Hindlimb muscle (tissue), 1 donor: ENCODE results near the gene GATB. TPM values are rescaled to one million over a fixed set of nuclear protein-coding genes. Genes with fewer than 3 reads are reported as not detected.

Experiments
- DNase-seq: peaks from one replicate; pipeline ENCODE4 v3.0.0-alpha.2; 2013
- polyA plus RNA-seq: library from polyadenylated mRNA; unstranded; fragments of 120-200 nt; gene quantifications from one replicate; pipeline ENCODE4 v1.2.1, GENCODE V29; 2013; ENCODE audit not compliant: insufficient read length

The GATB gene
- polyA plus RNA-seq, 1 donor, result 25.6 TPM

DNA sequence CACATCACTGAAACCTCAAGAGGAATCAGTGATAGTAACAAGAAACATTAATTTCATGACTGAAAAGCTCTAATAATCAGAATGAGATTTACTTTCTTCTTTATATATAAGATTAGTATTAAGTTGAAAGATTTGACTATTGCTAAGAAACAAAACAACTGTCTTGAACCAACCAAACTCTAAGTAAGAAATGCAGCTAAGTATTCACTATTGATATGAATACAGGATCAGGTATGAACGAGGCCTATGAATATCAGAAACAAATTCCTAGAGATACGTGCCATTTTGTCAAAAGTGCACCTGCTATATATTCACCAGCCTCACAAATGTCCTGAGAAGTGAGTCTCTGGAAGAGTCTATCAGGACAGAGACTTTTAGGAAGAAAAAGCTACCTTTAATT lies 32.1 kb downstream of the GATB start:
- DNase-seq, result no peak

DNA sequence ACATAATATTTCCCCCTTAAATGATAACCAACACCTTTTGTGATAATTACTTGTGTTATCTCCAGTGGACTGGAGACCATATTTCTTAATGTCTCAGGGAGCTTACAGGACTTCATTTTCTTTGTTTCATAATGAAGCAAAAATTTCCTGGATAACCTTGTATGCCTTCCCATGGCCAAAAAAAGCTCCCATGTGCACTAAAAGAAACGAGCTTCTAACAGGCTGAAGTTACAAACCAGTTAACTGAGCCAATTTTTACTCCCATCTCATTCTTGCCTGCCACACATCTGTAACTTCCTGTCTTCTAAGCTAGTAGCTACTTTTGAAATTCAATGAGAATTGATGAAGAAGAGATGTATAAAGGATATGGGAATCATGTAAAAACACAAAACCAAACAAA lies 32.8 kb downstream of the GATB start:
- DNase-seq, result no peak

DNA sequence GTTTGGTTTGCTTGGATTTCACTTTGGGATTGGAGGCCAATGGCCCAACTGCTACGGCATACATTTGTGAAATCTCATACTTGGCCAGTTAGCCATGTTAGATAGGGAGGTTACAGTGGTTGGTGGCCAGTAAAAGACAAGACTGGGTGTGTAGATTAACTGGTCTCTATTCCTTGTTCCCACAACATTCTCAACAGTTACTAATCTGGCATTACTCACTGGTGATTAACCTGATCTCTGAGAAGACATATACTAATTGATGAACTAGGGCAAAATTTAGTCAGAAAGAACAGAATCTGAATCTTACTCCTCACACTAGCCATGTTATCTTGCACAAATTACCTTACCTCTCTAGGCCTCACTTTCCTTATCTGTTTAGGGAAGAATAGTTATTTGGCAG lies 33.4 kb downstream of the GATB start:
- DNase-seq, result no peak

DNA sequence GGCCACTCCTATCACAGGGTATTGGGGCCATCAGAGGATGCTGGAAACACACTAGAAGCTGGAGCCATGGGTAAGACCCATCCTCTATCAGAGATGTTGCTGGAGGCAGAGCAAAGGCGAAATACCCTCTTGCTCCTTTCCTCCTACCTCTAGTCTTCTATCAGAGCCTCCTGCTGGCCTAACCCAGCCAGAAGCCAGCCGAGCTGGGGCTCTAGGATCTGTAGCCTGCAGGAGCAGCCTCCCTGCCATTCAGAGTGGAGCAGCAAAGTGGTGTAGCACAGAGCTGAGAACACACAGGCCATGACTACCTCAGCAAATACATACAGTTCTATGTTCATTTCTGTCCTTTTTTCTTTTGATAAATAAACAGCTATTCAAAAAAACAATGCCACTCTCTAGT lies 35.7 kb downstream of the GATB start:
- DNase-seq, result no peak

DNA sequence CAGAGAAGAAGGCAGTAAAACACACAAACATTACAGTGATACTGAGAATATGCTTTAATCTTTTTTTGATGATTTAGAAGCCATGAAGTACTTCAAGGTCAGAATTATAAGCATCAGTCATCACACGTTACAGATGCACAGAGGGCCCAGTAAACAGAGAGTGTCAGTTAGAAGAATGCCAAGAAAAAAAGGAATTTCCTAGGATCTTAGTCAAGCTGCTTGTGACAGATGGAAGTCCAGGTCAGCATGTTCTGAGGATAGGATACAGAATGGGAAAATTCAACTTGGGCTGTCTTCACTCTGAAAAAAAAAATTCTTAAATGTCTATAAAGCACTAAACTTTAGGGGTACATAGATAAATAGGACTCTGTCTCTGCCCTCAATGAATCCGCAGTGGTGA lies 38.9 kb downstream of the GATB start:
- no peak for DNase-seq

DNA sequence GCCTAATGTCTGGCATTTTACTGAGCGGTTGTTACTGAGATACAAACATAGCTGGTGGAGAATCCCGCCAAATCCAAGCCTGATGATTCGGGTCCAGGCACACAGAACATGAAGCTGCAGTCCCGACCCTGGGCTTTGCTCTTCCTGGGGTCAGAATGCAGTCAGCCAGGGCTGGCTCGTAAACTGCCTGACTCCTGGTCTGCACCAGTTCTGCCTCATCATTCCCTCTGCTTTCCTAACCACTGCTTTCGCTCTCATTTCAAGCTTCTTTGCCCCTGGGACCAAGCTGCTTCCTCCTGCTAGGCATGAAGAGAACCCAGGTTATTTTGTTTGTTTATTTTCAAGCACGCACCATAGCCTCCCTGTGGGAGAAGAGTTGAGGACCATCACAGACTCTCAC lies 39.3 kb downstream of the GATB start:
- peak; percentile 17 for DNase-seq

DNA sequence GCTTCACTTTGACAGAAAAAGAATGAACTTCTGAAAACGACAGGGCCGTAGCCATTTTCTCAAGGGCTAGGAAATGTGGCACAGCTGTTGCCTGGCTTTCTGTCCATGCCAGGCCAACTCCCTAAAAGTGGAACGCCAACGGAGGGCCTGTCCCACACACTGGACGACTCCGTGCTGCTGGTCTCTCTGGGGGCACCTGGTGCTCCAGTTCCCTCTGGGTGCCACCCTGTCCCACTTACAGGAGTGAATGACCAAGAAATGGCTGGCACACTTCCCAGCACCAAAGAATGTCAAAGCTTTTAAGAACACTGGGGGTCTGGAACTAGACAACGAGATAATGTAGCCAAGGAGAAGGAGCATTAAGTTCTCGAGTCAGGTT lies 40.9 kb downstream of the GATB start:
- no peak for DNase-seq

DNA sequence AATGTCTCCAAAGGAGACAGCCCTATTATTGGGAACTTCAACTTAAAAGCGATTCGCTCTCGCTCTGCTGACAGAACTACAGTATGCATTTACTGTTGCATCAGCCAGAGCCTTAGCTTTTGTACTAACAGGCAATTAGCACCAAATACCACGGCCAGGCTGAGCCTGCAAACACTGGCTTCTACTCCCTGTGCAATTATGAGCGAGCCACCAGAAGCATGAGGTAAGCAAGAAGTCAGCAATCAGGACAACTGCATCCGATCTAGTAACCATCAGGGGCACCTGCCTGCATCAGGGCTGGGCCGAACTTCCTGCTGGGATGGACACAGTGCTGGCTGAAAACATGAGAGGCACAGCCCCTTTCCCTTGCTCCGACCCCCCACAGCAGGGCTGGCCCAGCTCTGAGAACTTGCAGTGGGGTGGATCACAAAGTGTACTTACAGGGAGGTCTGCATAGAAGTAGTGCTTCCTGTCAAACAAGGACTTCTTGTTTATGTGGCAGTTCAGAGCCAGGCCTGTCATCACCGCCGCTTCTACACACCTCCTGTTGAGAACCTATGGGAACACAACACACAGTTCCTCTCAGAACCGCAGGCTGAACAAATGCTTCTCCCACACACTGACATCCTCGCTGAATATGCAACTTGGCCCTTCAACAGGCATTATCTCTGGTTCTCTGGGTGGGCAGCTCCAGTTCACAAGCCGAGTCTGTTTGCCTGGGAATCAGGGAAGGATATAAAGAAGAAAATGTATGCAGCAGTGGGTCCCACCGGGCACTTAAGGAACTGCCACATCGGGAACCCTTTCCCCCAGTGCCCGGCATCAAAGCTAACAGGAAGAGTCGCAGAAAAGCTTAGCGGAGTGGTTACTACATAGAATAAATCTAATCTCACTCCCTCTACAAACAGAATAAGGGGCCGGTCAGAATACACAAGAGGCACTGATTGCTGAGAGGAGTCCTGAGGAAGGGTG lies 41.5 kb downstream of the GATB start:
- no peak for DNase-seq

DNA sequence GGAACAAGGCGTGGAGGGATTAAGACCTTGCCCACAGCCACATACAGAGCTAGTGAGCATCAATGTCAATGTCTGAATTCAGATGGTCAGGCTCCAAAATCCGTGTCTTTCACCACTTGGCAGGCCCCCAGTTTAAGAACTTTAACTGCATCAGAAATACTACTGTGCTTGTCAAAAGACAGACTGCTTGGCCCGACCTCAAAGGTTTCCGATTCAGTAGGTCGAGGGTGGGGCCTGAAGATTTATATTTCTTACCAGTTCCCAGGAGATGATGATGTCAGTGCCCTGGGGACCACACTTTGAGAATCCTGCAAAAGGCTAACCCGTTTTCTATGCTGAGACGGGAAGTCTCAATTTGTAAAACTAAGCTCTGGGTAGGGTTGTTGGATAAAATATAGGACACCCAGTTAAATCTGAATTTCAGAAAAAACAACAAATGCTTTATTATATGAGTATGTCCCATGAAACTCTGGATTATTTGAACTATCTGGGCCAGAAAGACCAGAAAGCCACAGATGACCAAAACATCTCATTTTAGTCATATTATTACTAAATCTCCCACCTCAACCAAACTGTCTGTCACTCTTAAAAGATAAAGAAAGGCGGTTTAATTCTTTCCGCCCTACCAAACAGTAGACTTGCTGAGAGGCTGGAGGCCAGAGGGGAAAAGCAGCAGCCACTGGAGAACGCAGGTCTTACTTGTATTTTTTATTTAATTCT lies 42.7 kb downstream of the GATB start:
- no peak for DNase-seq

DNA sequence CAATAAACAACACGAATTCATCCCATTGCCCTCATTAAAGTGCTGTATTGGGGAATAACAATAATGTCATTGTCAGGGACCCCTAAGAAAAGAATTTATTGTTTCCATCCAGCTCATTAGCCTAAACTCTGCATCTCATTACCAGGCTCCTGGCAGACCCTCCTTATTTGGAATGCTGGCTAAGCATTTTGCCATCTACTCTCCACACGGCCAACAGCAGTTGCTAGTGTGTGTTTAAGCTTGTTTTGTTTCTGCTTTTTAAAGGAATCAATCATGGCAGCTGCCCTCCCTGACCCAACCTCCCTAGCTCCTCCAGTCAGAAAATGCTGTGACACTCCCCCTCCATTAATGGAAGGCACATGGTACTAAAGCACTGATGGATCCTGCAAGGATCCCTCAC lies 43.5 kb downstream of the GATB start:
- no peak for DNase-seq

DNA sequence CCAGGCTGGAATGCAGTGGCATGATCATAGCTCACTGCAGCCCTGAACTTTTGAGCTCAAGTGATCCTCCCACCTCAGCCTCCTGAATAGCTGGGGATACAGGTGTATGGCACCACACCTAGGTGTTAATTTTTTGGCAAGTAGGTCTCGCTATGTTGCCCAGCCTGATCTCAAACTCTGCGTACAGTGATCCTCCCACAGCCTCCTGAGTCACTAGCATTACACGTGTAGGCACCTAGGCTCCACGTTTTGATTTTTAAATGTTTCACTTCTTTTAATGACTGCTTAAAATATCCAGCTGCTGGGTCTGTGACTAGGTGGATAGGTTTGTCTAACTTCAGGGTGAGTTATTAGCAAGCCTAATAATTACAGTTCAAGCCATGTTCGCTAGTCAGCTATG lies 44.5 kb downstream of the GATB start:
- no peak for DNase-seq

DNA sequence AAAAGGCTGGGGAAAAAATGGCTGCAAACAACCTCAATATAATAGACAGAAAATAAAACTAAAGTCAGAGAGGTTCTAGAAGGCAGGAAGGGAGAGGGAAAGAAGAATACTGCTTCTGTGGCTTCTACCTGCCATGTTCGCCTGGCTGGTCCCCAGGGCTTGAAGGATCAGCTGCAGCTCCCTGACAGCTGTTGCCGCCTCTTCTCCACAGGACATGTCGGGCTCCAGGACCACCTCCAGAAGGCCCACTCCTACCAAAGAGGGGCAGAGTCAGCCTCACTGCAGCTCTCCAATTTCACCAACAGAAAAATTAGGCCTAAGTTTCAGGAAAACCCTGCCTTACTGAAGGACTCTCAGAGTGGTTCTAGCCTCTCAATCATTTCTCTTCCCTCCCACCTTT lies 44.9 kb downstream of the GATB start:
- no peak for DNase-seq

DNA sequence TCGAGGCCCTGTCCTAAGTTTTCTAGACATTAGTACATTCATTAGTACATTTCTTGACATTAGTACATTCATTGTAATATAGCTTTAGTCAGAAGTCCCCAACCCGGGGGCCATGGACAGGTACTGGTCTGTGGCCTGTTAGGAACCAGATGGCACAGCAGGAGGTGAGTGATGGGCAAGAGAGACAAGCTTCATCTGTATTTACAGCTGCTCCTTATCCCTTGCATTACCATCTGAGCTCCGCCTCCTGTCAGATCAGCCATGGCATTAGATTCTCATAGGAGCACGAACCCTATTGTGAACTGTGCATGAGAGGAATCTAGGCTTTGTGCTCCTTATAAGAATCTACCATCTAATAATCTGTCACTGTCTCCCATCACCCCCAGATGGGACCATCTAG lies 48.0 kb downstream of the GATB start:
- no peak for DNase-seq

DNA sequence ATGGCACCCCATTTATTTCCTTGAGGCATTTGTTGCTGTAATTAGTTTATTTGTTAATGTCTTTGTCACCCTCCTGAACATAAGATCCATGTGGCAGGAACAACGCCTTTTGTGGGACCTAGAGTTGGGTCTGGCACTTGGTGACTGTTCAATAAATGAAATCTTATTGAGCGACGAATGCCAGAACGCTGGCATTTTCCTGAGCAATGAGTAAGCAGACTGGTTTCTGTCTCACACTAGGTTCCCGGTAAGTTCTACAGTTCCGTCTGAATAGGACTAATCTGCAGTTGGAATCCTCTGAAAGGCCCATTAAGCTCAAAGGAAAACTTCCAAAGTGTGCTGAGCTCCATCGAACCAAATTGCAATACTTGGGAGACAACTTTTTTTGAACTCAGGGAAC lies 49.2 kb downstream of the GATB start:
- no peak for DNase-seq

DNA sequence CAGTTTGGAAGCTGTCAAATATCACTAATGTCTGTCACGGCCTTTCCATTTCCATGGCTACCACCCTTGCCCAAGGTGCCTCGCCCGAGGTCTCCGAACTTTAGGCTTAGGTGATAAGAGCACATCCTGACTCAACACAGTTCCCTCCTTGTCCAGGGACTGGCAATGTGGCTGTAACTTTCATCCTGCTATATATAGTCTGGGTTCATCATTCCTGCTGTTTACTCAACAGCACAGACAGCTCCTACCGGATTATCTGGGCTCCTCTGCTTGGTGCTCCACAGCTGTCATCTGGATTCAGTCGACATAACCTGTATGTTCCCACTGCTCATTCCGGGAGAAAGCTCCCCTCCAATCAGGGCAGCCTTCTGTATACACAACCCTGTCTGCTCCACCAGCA lies 51.2 kb downstream of the GATB start:
- no peak for DNase-seq

DNA sequence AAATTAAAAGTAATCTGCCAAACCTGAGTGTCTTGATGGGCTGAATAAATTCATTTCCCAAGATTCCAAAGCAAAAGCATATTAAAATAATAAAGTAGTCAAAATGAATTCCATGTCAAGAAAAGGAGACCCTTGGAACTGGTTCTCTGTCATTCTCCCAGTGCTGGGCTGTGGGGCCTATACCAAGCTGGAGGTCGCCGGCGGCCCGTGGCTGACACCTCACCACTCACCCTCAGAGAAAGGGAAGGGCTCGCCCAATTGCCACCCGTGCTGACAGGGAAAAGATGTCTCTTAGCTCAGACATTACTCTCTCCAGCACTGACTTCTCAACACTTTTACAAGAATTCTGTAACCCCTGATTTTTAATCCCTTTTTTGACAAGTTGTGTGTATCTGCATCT lies 51.7 kb downstream of the GATB start:
- DNase-seq, result no peak

DNA sequence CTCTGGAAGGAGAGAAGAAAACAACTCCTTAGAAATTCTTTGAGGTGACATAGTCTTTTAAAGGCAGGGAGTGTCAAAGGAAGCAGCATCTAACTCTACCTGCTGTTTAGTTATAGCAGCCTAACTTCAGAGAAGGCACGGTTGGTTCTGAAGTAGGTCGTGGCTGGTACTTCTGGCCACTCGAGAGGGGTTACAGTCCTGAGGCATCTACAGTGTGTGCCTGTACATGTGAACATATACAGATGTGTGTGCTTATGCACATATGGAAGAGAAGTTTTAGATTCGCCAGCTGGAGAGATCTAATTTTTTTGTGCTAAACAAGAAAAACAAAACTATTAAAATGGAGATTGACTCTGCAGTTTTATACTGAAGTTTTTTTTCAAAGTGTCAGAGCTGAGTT lies 52.7 kb downstream of the GATB start:
- DNase-seq, result no peak

DNA sequence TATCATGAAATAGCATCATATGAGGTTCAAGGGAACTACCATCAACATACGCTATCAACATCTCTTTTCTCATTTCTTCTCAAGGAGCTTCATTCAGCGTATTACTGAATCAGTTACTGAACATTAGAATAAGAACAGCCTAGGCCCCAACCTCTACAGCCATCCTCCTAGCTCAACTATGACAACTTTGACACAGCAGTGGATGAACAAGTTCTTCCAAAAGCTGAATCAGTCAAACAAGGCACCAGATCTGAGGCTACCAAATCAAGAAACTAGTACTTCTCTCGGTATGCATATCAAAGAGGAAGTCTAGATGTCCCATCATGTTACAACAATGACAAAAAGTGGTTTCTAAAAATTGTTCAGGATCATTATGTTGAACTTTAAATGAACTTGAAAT lies 57.4 kb downstream of the GATB start:
- no peak for DNase-seq

DNA sequence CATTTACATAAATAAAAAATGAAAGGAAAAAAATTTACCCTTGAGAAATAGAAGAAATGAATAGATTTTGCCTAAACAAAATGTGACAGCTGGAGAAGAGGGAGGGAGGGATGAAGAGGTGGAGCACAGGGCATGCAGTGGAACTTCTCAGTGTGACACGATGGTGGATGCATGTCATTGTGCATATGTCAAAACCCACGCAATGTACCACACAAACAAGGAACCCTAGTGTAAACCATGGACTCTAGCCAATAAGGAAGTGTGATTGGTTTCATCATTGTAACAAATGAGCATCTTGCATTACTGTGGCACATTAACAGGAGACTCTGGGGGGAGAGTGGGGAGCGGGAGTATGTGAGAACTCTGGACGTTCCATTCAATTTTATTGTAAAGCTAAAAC lies 58.6 kb downstream of the GATB start:
- no peak for DNase-seq

DNA sequence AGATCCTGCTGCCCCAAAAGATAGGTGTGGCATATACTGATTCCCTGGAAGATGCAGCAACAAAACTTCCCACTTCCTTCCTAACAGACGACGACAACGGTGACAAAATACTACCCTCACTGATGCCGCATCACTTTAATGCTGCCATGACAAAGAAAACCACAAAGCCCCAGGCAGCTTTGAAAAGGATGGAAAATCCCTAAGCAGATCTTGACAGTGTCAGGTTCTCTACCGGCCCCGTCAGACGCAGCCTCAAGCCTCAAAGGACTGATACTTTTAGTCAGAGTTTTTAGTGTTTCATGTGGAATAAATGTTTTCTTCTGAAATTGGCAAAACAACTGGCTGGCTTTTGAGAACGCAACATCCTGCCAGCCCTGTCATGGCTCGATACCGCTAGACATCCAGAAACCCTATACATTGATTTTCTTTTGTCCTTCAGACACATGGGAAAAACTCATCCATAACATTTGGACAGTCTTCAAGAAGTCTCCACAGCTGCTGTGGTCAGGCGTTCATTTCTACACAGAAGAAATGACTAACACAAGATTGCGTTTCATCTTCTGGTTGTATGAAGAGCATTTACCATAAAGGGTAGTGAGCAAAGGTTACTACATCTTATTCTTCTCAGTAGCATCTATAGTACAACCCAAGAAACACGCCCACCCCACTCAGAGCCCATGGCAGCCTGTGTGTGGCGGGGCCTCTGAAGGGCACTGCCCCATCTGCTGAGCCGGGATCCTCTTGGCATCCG lies 60.1 kb downstream of the GATB start:
- no peak for DNase-seq

DNA sequence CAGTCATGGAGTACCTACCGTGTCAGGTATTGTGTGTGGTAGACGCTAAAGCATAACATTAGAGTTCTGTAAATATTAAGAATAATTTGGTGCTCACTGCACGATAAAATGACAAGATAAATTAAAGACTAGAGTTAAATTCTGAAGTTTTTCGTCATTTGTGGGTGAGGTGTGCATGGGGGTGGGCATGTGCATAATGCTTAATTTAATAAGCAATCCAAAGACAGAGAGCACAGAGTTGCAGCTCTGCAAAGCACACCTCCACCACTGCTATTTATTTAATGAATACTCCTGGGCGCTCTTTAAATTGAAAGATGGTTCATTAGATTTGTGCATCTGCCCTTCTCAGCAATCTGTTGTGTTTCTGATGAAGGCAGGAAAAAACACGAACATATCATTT lies 62.6 kb downstream of the GATB start:
- no peak for DNase-seq

DNA sequence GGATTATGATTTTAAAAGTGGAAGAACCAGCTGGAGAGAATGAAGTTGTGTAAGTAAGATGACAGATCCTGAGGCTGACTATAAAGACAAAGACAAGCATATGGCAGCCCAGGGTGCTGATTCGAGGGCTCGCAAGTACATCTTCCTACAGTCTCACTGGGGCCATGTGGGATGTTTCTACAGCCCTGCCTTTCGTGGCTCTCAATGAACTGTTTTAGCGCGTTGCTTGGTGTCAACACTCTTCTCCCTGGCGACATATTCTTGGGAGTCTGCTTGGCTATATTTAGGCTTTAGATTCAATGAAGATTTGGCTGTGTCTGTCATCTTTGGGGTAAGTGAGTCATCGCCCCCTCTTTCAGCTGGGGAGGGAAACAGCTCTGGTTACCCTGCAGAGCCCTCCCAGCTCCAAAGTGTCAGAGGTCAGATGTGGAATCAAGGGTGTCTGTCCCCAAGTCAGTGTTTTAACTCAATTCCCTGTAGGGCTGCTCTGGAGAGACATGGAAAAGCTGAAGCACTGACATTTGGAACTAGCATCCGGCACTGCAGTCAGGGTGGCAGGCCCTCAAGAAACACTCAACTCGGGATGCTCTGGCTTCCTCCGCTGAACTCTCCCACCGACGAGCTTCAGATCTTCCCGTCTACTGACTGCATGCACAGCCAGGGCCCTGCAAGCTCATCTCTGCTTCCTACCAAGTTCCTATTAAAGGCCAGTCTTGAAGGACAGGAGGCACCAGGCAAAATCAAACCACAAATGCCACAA lies 65.7 kb downstream of the GATB start:
- DNase-seq, result no peak
